GM23338 (cell line): ENCODE measurements around the gene ADGRG6. TPM values are rescaled to one million over a fixed set of nuclear protein-coding genes. Genes with fewer than 3 reads are reported as not detected.

Experiments used
- ATAC-seq: fragments of 200-7000 bp; cut with Tn5 transposase; 3 replicates; pipeline ENCODE4 v1.9.1; 2020
- DNase-seq: peaks from one replicate; pipeline ENCODE4 v3.0.0-alpha.2; 2015; ENCODE audit warnings: low spot score
- H2AFZ ChIP-seq: fragments of 200-600 bp; sonication (generic); 2 replicates; pipeline ENCODE4 v1.8.0; 2016; ENCODE audit warnings: antibody characterized with exemption, mild to moderate bottlenecking, moderate library complexity
- H3F3A ChIP-seq: fragments of 200-600 bp; sonication (generic); replicated peaks from 2 replicates; pipeline ENCODE4 v1.8.0; 2017; ENCODE audit warnings: antibody characterized with exemption, mixed run types, low read depth
- H3K27ac ChIP-seq: fragments of 200-600 bp; sonication (generic); 2 replicates; pipeline ENCODE4 v1.6.1; 2016; ENCODE audit warnings: low read depth
- H3K27me3 ChIP-seq: fragments of 200-600 bp; sonication (generic); 2 replicates; pipeline ENCODE4 v1.8.0; 2016; ENCODE audit warnings: mild to moderate bottlenecking, mixed run types, moderate library complexity; ENCODE audit not compliant: insufficient read depth
- H3K36me3 ChIP-seq: fragments of 200-600 bp; sonication (generic); 2 replicates; pipeline ENCODE4 v1.8.0; 2016; ENCODE audit warnings: mild to moderate bottlenecking; ENCODE audit not compliant: insufficient read depth
- H3K4me1 ChIP-seq: fragments of 200-600 bp; sonication (generic); 2 replicates; pipeline ENCODE4 v1.8.0; 2016; ENCODE audit warnings: mild to moderate bottlenecking, moderate library complexity; ENCODE audit not compliant: insufficient read depth
- H3K4me2 ChIP-seq: fragments of 200-600 bp; sonication (generic); 2 replicates; pipeline ENCODE4 v1.7.1; 2017; ENCODE audit warnings: mixed run types
- H3K4me3 ChIP-seq: fragments of 200-600 bp; sonication (generic); 2 replicates; pipeline ENCODE4 v1.6.1; 2016; ENCODE audit warnings: mixed run types
- H3K79me2 ChIP-seq: fragments of 200-600 bp; sonication (generic); replicated peaks from 2 replicates; pipeline ENCODE4 v1.8.0; 2017; ENCODE audit warnings: mild to moderate bottlenecking; ENCODE audit not compliant: insufficient read depth
- H3K9me2 ChIP-seq: fragments of 200-600 bp; sonication (generic); 2 replicates; pipeline ENCODE4 v1.8.0; 2017; ENCODE audit not compliant: insufficient read depth
- H4K20me1 ChIP-seq: fragments of 200-600 bp; sonication (generic); replicated peaks from 2 replicates; pipeline ENCODE4 v1.8.0; 2017; ENCODE audit warnings: mild to moderate bottlenecking; ENCODE audit not compliant: insufficient read depth
- H3K27ac Mint-ChIP-seq: 2 replicates; pipeline ENCODE4 v1.8.0; 2020; ENCODE audit warnings: inconsistent platforms, mild to moderate bottlenecking, moderate library complexity, mixed read lengths
- H3K27me3 Mint-ChIP-seq: 3 replicates; pipeline ENCODE4 v1.8.0; 2022; ENCODE audit warnings: low read depth, mild to moderate bottlenecking, moderate library complexity, mixed read lengths, inconsistent platforms; ENCODE audit not compliant: insufficient read depth, poor library complexity
- H3K36me3 Mint-ChIP-seq: 3 replicates; pipeline ENCODE4 v1.8.0; 2021; ENCODE audit warnings: low read depth, mild to moderate bottlenecking, inconsistent platforms, moderate library complexity, mixed read lengths
- H3K4me1 Mint-ChIP-seq: 3 replicates; pipeline ENCODE4 v1.8.0; 2020; ENCODE audit warnings: mild to moderate bottlenecking, inconsistent platforms, mixed read lengths
- H3K4me3 Mint-ChIP-seq: 3 replicates; pipeline ENCODE4 v1.8.0; 2021; ENCODE audit warnings: moderate library complexity, mild to moderate bottlenecking, inconsistent platforms, mixed read lengths
- H3K9me3 Mint-ChIP-seq: 3 replicates; pipeline ENCODE4 v1.8.0; 2020; ENCODE audit warnings: moderate library complexity, mild to moderate bottlenecking, inconsistent platforms, mixed read lengths
- CREB1 ChIP-seq: fragments of 250-450 bp; sonication (Bioruptor Pico); IDR thresholded peaks from 2 replicates; pipeline ENCODE4 v1.5.0; 2020; ENCODE audit warnings: low read depth, mild to moderate bottlenecking, moderate library complexity
- CTCF ChIP-seq, 2 experiments: fragments of 200-600 bp in 1 of 2; sonication (generic) in 1 of 2; conservative IDR thresholded peaks; 2 replicates each; pipeline versions ENCODE4 v1.5.1 to v1.6.1; 2016 to 2017; ENCODE audit warnings: antibody characterized with exemption in 2 of 2, low read depth in 2 of 2, mild to moderate bottlenecking in 2 of 2, moderate library complexity in 1 of 2
- ETS1 ChIP-seq: IDR thresholded peaks from 2 replicates; pipeline ENCODE4 v1.6.1; 2016; ENCODE audit warnings: antibody characterized with exemption
- EZH2 ChIP-seq: fragments of 200-600 bp; sonication (generic); IDR thresholded peaks from one replicate; pipeline ENCODE4 v1.8.0; 2017; ENCODE audit warnings: antibody characterized with exemption, mild to moderate bottlenecking, low read depth; ENCODE audit not compliant: unreplicated experiment
- EZH2phosphoT487 ChIP-seq: fragments of 200-600 bp; sonication (generic); IDR thresholded peaks from one replicate; pipeline ENCODE4 v1.8.1; 2018; ENCODE audit warnings: antibody characterized with exemption; ENCODE audit not compliant: unreplicated experiment
- JUNB ChIP-seq: IDR thresholded peaks from one replicate; pipeline ENCODE4 v1.6.1; 2016; ENCODE audit warnings: antibody characterized with exemption; ENCODE audit not compliant: unreplicated experiment
- NANOG ChIP-seq: IDR thresholded peaks from 2 replicates; pipeline ENCODE4 v1.6.1; 2016; ENCODE audit warnings: antibody characterized with exemption, borderline replicate concordance
- POLR2AphosphoS5 ChIP-seq: IDR thresholded peaks from 2 replicates; pipeline ENCODE4 v1.6.1; 2016; ENCODE audit warnings: antibody characterized with exemption, low read depth
- STAT1 ChIP-seq: IDR thresholded peaks from one replicate; pipeline ENCODE4 v1.6.1; 2016; ENCODE audit warnings: antibody characterized with exemption; ENCODE audit not compliant: unreplicated experiment
- ZNF114 ChIP-seq: fragments of 250-450 bp; sonication (Bioruptor Pico); IDR thresholded peaks from 2 replicates; pipeline ENCODE4 v1.5.0; 2020; ENCODE audit warnings: mild to moderate bottlenecking, moderate library complexity
- ZNF331 ChIP-seq: fragments of 250-450 bp; sonication (Bioruptor Pico); IDR thresholded peaks from 2 replicates; pipeline ENCODE4 v1.5.0; 2020; ENCODE audit warnings: low read depth, mild to moderate bottlenecking, moderate library complexity
- polyA plus RNA-seq: library from polyadenylated mRNA; unstranded; fragments of >200 nt; fragmentation: Nextera tagmentation; extraction: Ambion mirVana; gene quantifications from 2 replicates; pipeline ENCODE4 v1.2.1, GENCODE V29; 2016
- total RNA-seq: library from RNA; depleted of rRNA; stranded (reverse); fragments of >200 nt; shearing (Covaris generic); gene quantifications from 2 replicates; pipeline ENCODE4 v1.2.3, GENCODE V29; 2014
- TF ChIP-seq, protein P1 (sequence below): IDR thresholded peaks from one replicate; pipeline ENCODE4 v1.6.1; 2018; ENCODE audit warnings: antibody characterized with exemption; ENCODE audit not compliant: unreplicated experiment
- TF ChIP-seq, protein P2 (sequence below): fragments of 250-450 bp; sonication (Bioruptor Pico); IDR thresholded peaks from 2 replicates; pipeline ENCODE4 v1.5.0; 2020; ENCODE audit warnings: mild to moderate bottlenecking, moderate library complexity

ADGRG6 gene
- total and polyA plus RNA-seq, 2 experiments from 2014 or later, result 1.3 to 7.7 TPM

GRCh38 chr6:142446576-142446975 lies 144.8 kb downstream of the ADGRG6 start:
- H3K4me2 ChIP-seq, result no peak overlapping the region
- no peaks in the 10 kb centered on the region for H3F3A ChIP-seq
- peaks cover 4% of the 10 kb centered on the region; the same call in 1 of the 2 replicates for H3K9me2 ChIP-seq
- H3K27me3 ChIP-seq, result no peaks in the 10 kb centered on the region
- no peaks in the 10 kb centered on the region for H3K79me2 ChIP-seq
- ATAC-seq (no peak), DNase-seq (no peak)
- H3K4me3 ChIP-seq, result no peak overlapping the region
- Mint-ChIP-seq H3K4me3 (no peak overlapping the region), H3K9me3 (no peaks in the 10 kb centered on the region; the same call in 1 of the 3 replicates), H3K4me1 (peaks cover 20% of the 10 kb centered on the region), H3K36me3 (no peaks in the 10 kb centered on the region), H3K27ac (peak overlapping the region; percentile 27; the same call in 1 of the 2 replicates), H3K27me3 (peaks cover 1% of the 10 kb centered on the region)
- no peak overlapping the region for H3K27ac ChIP-seq
- TF ChIP-seq CTCF (conservative IDR thresholded peaks at IDR 0.05; ENCODE audit: low read depth in 2 of 2), result no peak
- TF ChIP-seq, protein P1, sequence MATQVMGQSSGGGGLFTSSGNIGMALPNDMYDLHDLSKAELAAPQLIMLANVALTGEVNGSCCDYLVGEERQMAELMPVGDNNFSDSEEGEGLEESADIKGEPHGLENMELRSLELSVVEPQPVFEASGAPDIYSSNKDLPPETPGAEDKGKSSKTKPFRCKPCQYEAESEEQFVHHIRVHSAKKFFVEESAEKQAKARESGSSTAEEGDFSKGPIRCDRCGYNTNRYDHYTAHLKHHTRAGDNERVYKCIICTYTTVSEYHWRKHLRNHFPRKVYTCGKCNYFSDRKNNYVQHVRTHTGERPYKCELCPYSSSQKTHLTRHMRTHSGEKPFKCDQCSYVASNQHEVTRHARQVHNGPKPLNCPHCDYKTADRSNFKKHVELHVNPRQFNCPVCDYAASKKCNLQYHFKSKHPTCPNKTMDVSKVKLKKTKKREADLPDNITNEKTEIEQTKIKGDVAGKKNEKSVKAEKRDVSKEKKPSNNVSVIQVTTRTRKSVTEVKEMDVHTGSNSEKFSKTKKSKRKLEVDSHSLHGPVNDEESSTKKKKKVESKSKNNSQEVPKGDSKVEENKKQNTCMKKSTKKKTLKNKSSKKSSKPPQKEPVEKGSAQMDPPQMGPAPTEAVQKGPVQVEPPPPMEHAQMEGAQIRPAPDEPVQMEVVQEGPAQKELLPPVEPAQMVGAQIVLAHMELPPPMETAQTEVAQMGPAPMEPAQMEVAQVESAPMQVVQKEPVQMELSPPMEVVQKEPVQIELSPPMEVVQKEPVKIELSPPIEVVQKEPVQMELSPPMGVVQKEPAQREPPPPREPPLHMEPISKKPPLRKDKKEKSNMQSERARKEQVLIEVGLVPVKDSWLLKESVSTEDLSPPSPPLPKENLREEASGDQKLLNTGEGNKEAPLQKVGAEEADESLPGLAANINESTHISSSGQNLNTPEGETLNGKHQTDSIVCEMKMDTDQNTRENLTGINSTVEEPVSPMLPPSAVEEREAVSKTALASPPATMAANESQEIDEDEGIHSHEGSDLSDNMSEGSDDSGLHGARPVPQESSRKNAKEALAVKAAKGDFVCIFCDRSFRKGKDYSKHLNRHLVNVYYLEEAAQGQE, result no peak
- no peak for TF ChIP-seq EZH2phosphoT487
- TF ChIP-seq ZNF114 (CRISPR knock-in tag), result no peak
- no peak for TF ChIP-seq STAT1
- TF ChIP-seq ZNF331, result no peak
- TF ChIP-seq POLR2AphosphoS5, result no peak
- TF ChIP-seq, protein P2, sequence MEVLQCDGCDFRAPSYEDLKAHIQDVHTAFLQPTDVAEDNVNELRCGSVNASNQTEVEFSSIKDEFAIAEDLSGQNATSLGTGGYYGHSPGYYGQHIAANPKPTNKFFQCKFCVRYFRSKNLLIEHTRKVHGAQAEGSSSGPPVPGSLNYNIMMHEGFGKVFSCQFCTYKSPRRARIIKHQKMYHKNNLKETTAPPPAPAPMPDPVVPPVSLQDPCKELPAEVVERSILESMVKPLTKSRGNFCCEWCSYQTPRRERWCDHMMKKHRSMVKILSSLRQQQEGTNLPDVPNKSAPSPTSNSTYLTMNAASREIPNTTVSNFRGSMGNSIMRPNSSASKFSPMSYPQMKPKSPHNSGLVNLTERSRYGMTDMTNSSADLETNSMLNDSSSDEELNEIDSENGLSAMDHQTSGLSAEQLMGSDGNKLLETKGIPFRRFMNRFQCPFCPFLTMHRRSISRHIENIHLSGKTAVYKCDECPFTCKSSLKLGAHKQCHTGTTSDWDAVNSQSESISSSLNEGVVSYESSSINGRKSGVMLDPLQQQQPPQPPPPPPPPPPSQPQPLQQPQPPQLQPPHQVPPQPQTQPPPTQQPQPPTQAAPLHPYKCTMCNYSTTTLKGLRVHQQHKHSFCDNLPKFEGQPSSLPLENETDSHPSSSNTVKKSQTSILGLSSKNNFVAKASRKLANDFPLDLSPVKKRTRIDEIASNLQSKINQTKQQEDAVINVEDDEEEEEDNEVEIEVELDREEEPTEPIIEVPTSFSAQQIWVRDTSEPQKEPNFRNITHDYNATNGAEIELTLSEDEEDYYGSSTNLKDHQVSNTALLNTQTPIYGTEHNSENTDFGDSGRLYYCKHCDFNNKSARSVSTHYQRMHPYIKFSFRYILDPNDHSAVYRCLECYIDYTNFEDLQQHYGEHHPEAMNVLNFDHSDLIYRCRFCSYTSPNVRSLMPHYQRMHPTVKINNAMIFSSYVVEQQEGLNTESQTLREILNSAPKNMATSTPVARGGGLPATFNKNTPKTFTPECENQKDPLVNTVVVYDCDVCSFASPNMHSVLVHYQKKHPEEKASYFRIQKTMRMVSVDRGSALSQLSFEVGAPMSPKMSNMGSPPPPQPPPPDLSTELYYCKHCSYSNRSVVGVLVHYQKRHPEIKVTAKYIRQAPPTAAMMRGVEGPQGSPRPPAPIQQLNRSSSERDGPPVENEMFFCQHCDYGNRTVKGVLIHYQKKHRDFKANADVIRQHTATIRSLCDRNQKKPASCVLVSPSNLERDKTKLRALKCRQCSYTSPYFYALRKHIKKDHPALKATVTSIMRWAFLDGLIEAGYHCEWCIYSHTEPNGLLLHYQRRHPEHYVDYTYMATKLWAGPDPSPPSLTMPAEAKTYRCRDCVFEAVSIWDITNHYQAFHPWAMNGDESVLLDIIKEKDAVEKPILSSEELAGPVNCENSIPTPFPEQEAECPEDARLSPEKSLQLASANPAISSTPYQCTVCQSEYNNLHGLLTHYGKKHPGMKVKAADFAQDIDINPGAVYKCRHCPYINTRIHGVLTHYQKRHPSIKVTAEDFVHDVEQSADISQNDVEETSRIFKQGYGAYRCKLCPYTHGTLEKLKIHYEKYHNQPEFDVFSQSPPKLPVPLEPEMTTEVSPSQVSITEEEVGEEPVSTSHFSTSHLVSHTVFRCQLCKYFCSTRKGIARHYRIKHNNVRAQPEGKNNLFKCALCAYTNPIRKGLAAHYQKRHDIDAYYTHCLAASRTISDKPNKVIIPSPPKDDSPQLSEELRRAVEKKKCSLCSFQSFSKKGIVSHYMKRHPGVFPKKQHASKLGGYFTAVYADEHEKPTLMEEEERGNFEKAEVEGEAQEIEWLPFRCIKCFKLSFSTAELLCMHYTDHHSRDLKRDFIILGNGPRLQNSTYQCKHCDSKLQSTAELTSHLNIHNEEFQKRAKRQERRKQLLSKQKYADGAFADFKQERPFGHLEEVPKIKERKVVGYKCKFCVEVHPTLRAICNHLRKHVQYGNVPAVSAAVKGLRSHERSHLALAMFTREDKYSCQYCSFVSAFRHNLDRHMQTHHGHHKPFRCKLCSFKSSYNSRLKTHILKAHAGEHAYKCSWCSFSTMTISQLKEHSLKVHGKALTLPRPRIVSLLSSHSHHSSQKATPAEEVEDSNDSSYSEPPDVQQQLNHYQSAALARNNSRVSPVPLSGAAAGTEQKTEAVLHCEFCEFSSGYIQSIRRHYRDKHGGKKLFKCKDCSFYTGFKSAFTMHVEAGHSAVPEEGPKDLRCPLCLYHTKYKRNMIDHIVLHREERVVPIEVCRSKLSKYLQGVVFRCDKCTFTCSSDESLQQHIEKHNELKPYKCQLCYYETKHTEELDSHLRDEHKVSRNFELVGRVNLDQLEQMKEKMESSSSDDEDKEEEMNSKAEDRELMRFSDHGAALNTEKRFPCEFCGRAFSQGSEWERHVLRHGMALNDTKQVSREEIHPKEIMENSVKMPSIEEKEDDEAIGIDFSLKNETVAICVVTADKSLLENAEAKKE, result no peak
- no peak for TF ChIP-seq NANOG
- TF ChIP-seq EZH2, result no peak
- TF ChIP-seq ETS1, result no peak
- no peak for TF ChIP-seq JUNB
- no peak for TF ChIP-seq CREB1 (CRISPR knock-in tag)
- H3K36me3 ChIP-seq, result no peaks in the 10 kb centered on the region
- no peak overlapping the region for H2AFZ ChIP-seq
- no peaks in the 10 kb centered on the region for H4K20me1 ChIP-seq
- H3K4me1 ChIP-seq, result peaks cover 21% of the 10 kb centered on the region
